Liver (tissue), 9 donors: ENCODE measurements around the gene FOXS1. TPM values are rescaled to one million over a fixed set of nuclear protein-coding genes. Genes with fewer than 3 reads are reported as not detected.

Experiments
- DNase-seq: peaks from one replicate; pipeline ENCODE4 v3.0.0-alpha.2; 2017; ENCODE audit warnings: low spot score
- H3K27ac ChIP-seq, 2 donors: one replicate each; pipeline ENCODE4 v1.7.0; 2013; ENCODE audit warnings: inconsistent platforms in 2 of 2, low read length in 2 of 2, control low read depth in 1 of 2, low read depth in 1 of 2, mild to moderate bottlenecking in 1 of 2
- H3K27me3 ChIP-seq, 4 donors: one replicate each; pipeline versions ENCODE4 v1.6.1 to v1.7.0; 2013; ENCODE audit warnings: low read length in 3 of 4, inconsistent platforms in 1 of 4, mild to moderate bottlenecking in 1 of 4, moderate library complexity in 1 of 4; ENCODE audit not compliant: control insufficient read depth in 4 of 4, insufficient read depth in 4 of 4
- H3K36me3 ChIP-seq, 4 donors: one replicate each; pipeline versions ENCODE4 v1.6.1 to v1.7.0; 2013; ENCODE audit warnings: low read length in 3 of 4, mild to moderate bottlenecking in 3 of 4, low read depth in 1 of 4, moderate library complexity in 1 of 4; ENCODE audit not compliant: control insufficient read depth in 4 of 4, insufficient read depth in 3 of 4
- H3K4me1 ChIP-seq, 4 donors: one replicate each; pipeline versions ENCODE4 v1.6.1 to v1.7.0; 2013; ENCODE audit warnings: low read length in 3 of 4, mild to moderate bottlenecking in 3 of 4, moderate library complexity in 1 of 4; ENCODE audit not compliant: control insufficient read depth in 4 of 4, insufficient read depth in 4 of 4
- H3K4me3 ChIP-seq, 3 donors: one replicate each; pipeline versions ENCODE4 v1.6.1 to v1.7.0; 2013; ENCODE audit warnings: low read length in 3 of 3, control low read depth in 1 of 3, low read depth in 1 of 3, mild to moderate bottlenecking in 1 of 3
- H3K9ac ChIP-seq, 2 donors: one replicate each; pipeline ENCODE4 v1.7.0; 2013; ENCODE audit warnings: low read length in 2 of 2, mild to moderate bottlenecking in 2 of 2, moderate library complexity in 2 of 2, control low read depth in 1 of 2, low read depth in 1 of 2
- H3K9me3 ChIP-seq, 4 donors: one replicate each; pipeline versions ENCODE4 v1.6.1 to v1.7.0; 2013; ENCODE audit warnings: low read length in 3 of 4; ENCODE audit not compliant: control insufficient read depth in 4 of 4
- ATF3 ChIP-seq: IDR thresholded peaks from 2 replicates; pipeline ENCODE4 v1.6.1; 2016; ENCODE audit warnings: antibody characterized with exemption
- EGR1 ChIP-seq, 2 donors: IDR thresholded peaks; 2 replicates each; pipeline ENCODE4 v1.6.1; 2016 to 2018; ENCODE audit warnings: antibody characterized with exemption in 2 of 2, low read depth in 2 of 2
- FOXA1 ChIP-seq: IDR thresholded peaks from 2 replicates; pipeline ENCODE4 v1.6.1; 2016; ENCODE audit warnings: antibody characterized with exemption
- FOXA2 ChIP-seq: IDR thresholded peaks from 2 replicates; pipeline ENCODE4 v1.6.1; 2016; ENCODE audit warnings: antibody characterized with exemption
- HNF4A ChIP-seq, 2 donors: conservative IDR thresholded peaks; 2 replicates each; pipeline ENCODE4 v1.6.1; 2016; ENCODE audit warnings: antibody characterized with exemption in 2 of 2, mild to moderate bottlenecking in 2 of 2
- HNF4G ChIP-seq: IDR thresholded peaks from 2 replicates; pipeline ENCODE4 v1.6.1; 2016; ENCODE audit warnings: antibody characterized with exemption
- NR2F2 ChIP-seq: IDR thresholded peaks from 2 replicates; pipeline ENCODE4 v1.6.1; 2016; ENCODE audit warnings: antibody characterized with exemption
- RAD21 ChIP-seq, 2 donors: IDR thresholded peaks; 2 replicates each; pipeline ENCODE4 v1.6.1; 2016; ENCODE audit warnings: antibody characterized with exemption in 2 of 2, mild to moderate bottlenecking in 2 of 2
- SP1 ChIP-seq: IDR thresholded peaks from 2 replicates; pipeline ENCODE4 v1.6.1; 2018; ENCODE audit warnings: antibody characterized with exemption, mild to moderate bottlenecking
- TAF1 ChIP-seq: conservative IDR thresholded peaks from 2 replicates; pipeline ENCODE4 v1.6.1; 2016; ENCODE audit warnings: antibody characterized with exemption, mild to moderate bottlenecking
- YY1 ChIP-seq: IDR thresholded peaks from 2 replicates; pipeline ENCODE4 v1.6.1; 2016; ENCODE audit warnings: antibody characterized with exemption, mild to moderate bottlenecking
- WGBS: extraction: QIAGEN DNeasy Blood & Tissue Kit; methylation state at CpG from one replicate; pipeline ENCODE4 v1.1.7; 2013; 5-methylcytosine and 5-hydroxymethylcytosine counted together
- polyA plus RNA-seq, 2 donors: library from polyadenylated mRNA; stranded (reverse) in 1 of 2; unstranded in 1 of 2; fragments of 200-250 nt in 1 of 2; fragments of >200 nt in 1 of 2; fragmentation: Nextera tagmentation in 1 of 2; extraction: Ambion mirVana in 1 of 2; gene quantifications; one replicate each; pipeline versions ENCODE4 v1.2.1 to v1.2.3, GENCODE V29; 2013 to 2015
- total RNA-seq, 2 donors: library from RNA; depleted of rRNA; stranded (reverse); fragments of >200 nt; gene quantifications; one replicate each; pipeline ENCODE4 v1.2.3, GENCODE V29; 2014
- TF ChIP-seq, protein P1 (sequence below): IDR thresholded peaks from 2 replicates; pipeline ENCODE4 v1.6.1; 2016; ENCODE audit warnings: antibody characterized with exemption
- TF ChIP-seq, protein P2 (sequence below): fragments of 150-350 bp; IDR thresholded peaks from 2 replicates; pipeline ENCODE4 v1.5.1; 2017; ENCODE audit warnings: improper control_type of control experiment, low read depth, low read length; ENCODE audit not compliant: missing input control
- TF ChIP-seq, protein P3 (sequence below): IDR thresholded peaks from 2 replicates; pipeline ENCODE4 v1.6.1; 2016; ENCODE audit warnings: antibody characterized with exemption
- TF ChIP-seq, protein P4 (sequence below): IDR thresholded peaks from 2 replicates; pipeline ENCODE4 v1.6.1; 2016; ENCODE audit warnings: antibody characterized with exemption, mild to moderate bottlenecking
- donor health status: healthy.
- donor health status: healthy.
- donor health status: healthy.
- donor health status: healthy.
- donor health status: healthy.

Gene FOXS1
- total and polyA plus RNA-seq, 4 donors, result 0.21 to 0.51 (median 0.28) TPM

- no peak for DNase-seq
- Histone ChIP-seq H3K9ac (no peak overlapping the region), H3K9me3 (no peaks in the 10 kb centered on the region), H3K4me1 (peaks cover 2 to 16% (median 8%) of the 10 kb centered on the region in 4 donors), H3K4me3 (no peak overlapping the region), H3K27ac (no peak overlapping the region), H3K36me3 (no peaks in the 10 kb centered on the region), H3K27me3 (peaks cover 0 to 5% (median 1%) of the 10 kb centered on the region in 4 donors)
- 90% methylated on average over 5 of the region's 5 CpGs for WGBS
- TF ChIP-seq RAD21 (IDR thresholded peaks at IDR 0.05) (no peak), SP1 (no peak), FOXA1 (no peak), HNF4G (no peak), FOXA2 (no peak), NR2F2 (no peak)
- TF ChIP-seq, protein P1, sequence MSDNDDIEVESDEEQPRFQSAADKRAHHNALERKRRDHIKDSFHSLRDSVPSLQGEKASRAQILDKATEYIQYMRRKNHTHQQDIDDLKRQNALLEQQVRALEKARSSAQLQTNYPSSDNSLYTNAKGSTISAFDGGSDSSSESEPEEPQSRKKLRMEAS, result no peak
- TF ChIP-seq, protein P2, sequence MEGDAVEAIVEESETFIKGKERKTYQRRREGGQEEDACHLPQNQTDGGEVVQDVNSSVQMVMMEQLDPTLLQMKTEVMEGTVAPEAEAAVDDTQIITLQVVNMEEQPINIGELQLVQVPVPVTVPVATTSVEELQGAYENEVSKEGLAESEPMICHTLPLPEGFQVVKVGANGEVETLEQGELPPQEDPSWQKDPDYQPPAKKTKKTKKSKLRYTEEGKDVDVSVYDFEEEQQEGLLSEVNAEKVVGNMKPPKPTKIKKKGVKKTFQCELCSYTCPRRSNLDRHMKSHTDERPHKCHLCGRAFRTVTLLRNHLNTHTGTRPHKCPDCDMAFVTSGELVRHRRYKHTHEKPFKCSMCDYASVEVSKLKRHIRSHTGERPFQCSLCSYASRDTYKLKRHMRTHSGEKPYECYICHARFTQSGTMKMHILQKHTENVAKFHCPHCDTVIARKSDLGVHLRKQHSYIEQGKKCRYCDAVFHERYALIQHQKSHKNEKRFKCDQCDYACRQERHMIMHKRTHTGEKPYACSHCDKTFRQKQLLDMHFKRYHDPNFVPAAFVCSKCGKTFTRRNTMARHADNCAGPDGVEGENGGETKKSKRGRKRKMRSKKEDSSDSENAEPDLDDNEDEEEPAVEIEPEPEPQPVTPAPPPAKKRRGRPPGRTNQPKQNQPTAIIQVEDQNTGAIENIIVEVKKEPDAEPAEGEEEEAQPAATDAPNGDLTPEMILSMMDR, result no peak
Observed at GRCh38 chr20:31859266-31859997, 14.0 kb upstream of the FOXS1 start.

GRCh38 chr20:31858760-31859083, 13.3 kb upstream of the FOXS1 start:
- Histone ChIP-seq H3K9me3 (no peaks in the 10 kb centered on the region), H3K4me3 (no peak overlapping the region), H3K9ac (no peak overlapping the region), H3K27ac (no peak overlapping the region), H3K36me3 (no peaks in the 10 kb centered on the region), H3K4me1 (peaks cover 2 to 16% (median 8%) of the 10 kb centered on the region in 4 donors), H3K27me3 (peaks cover 0 to 5% (median 1%) of the 10 kb centered on the region in 4 donors)
- no peak for DNase-seq
- 52% methylated on average over 3 of the region's 3 CpGs for WGBS
- TF ChIP-seq EGR1 (IDR thresholded peaks at IDR 0.05; ENCODE audit: low read depth in 2 of 2) (no peak), NR2F2 (no peak), SP1 (no peak), YY1 (no peak), ATF3 (no peak), RAD21 (IDR thresholded peaks at IDR 0.05) (no peak), FOXA2 (no peak), HNF4A (conservative IDR thresholded peaks at IDR 0.05) (no peak), TAF1 (no peak)
- TF ChIP-seq, protein P2, result no peak
- TF ChIP-seq, protein P3, sequence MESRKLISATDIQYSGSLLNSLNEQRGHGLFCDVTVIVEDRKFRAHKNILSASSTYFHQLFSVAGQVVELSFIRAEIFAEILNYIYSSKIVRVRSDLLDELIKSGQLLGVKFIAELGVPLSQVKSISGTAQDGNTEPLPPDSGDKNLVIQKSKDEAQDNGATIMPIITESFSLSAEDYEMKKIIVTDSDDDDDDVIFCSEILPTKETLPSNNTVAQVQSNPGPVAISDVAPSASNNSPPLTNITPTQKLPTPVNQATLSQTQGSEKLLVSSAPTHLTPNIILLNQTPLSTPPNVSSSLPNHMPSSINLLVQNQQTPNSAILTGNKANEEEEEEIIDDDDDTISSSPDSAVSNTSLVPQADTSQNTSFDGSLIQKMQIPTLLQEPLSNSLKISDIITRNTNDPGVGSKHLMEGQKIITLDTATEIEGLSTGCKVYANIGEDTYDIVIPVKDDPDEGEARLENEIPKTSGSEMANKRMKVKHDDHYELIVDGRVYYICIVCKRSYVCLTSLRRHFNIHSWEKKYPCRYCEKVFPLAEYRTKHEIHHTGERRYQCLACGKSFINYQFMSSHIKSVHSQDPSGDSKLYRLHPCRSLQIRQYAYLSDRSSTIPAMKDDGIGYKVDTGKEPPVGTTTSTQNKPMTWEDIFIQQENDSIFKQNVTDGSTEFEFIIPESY, result no peak
- TF ChIP-seq, protein P1, result no peak
- TF ChIP-seq, protein P4, sequence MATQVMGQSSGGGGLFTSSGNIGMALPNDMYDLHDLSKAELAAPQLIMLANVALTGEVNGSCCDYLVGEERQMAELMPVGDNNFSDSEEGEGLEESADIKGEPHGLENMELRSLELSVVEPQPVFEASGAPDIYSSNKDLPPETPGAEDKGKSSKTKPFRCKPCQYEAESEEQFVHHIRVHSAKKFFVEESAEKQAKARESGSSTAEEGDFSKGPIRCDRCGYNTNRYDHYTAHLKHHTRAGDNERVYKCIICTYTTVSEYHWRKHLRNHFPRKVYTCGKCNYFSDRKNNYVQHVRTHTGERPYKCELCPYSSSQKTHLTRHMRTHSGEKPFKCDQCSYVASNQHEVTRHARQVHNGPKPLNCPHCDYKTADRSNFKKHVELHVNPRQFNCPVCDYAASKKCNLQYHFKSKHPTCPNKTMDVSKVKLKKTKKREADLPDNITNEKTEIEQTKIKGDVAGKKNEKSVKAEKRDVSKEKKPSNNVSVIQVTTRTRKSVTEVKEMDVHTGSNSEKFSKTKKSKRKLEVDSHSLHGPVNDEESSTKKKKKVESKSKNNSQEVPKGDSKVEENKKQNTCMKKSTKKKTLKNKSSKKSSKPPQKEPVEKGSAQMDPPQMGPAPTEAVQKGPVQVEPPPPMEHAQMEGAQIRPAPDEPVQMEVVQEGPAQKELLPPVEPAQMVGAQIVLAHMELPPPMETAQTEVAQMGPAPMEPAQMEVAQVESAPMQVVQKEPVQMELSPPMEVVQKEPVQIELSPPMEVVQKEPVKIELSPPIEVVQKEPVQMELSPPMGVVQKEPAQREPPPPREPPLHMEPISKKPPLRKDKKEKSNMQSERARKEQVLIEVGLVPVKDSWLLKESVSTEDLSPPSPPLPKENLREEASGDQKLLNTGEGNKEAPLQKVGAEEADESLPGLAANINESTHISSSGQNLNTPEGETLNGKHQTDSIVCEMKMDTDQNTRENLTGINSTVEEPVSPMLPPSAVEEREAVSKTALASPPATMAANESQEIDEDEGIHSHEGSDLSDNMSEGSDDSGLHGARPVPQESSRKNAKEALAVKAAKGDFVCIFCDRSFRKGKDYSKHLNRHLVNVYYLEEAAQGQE, result no peak
